SKM-1 treated with dmso at 0.1 percent for 144 hours (cell line): ENCODE measurements around the gene KLHL28.
A peak's percentile ranks its signal among the peaks of the same experiment; 100 is the strongest.

Experiments used
- DNase-seq: peaks from one replicate; lab custom pipeline; 2025; ENCODE audit not compliant: unreplicated experiment; lab: John Stamatoyannopoulos, UW

The KLHL28 gene, protein sequence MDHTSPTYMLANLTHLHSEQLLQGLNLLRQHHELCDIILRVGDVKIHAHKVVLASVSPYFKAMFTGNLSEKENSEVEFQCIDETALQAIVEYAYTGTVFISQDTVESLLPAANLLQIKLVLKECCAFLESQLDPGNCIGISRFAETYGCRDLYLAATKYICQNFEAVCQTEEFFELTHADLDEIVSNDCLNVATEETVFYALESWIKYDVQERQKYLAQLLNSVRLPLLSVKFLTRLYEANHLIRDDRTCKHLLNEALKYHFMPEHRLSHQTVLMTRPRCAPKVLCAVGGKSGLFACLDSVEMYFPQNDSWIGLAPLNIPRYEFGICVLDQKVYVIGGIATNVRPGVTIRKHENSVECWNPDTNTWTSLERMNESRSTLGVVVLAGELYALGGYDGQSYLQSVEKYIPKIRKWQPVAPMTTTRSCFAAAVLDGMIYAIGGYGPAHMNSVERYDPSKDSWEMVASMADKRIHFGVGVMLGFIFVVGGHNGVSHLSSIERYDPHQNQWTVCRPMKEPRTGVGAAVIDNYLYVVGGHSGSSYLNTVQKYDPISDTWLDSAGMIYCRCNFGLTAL

DNA sequence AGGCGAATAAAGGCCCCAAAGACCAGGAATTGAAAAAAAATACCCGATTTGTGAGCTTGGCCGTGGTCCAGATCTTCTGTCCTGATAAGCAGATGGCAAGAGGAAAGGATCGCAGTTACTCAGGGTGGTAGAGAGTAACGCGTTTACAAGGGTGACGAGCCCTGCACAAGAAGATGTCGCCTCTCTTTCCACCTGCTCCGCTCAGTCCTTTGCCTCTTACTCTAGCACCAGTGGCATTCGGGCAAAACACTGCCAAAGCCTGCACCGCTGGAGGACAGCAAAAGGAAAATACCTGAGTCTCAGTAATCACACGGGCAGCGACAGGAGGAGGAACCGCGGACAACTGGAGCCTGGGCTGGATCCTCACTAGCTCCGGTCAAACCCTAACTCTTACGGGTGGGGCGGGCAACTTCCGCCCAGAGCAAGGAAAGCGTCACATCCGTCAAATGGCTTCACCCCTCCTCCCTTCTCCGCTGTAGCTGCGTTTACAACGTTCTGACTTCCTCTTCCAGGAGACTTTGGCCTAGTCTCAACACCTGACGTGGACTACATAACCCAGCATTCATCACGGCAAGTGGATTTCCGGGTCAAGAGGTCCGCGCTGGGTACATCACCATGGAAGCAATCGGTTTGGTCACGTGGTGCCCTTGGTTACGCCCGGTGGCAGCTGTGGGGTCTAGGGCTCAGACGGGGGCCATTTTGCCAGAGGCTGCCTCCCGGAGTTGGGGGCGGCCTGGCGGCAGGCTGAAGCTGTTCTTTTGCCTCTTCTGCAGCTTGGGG, at the start of gene KLHL28, which contains the start of gene TOGARAM1:
Gene KLHL28, minus strand, starts transcription at position 394 of the 780 bp plus-strand sequence. CDS start 16,019 bp downstream, outside the sequence.
Gene TOGARAM1, plus strand, starts transcription at position 637 of the 780 bp plus-strand sequence. CDS start 232 bp downstream, outside the sequence.
- peak; percentile 90 for DNase-seq

DNA sequence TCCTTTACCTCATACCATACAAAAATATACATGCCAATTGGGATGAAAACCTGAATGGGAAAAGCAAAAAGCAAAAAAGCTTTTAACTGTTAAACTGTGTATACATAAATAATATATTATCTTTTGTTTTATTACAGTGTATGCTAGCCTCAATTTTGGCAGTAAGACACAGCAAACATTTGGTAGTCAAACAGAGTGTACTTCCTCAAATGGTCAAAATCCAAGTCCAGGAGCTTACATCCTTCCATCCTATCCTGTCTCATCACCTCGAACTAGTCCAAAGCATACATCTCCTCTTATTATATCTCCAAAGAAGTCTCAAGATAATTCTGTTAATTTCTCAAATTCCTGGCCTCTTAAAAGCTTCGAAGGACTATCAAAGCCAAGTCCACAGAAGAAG, 42.2 kb upstream of the KLHL28 start:
- DNase-seq: no peak

DNA sequence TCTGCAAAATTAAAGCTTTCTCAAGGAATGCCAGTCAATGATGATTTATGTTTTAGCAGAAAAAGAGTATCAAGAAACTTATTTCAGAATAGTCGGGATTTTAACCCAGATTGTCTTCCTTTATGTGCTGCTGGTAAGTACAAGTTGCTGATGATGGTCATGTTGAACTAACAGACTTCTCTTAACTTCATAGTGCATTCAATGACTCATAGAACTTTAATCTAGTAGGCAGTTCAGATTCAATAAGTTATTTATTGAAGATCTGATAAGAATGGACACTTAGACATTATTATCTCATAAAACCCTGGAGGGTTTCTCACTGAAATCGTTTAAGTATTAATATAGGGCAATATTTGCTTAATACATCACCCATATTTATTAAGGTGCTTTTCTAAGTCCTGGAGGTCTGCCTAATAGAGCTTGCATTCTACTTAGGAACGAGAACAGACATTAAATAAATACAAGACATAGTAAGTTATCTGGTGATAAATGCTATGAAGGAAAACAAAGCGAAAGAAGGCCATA, 34.1 kb upstream of the KLHL28 start:
- no peak for DNase-seq

DNA sequence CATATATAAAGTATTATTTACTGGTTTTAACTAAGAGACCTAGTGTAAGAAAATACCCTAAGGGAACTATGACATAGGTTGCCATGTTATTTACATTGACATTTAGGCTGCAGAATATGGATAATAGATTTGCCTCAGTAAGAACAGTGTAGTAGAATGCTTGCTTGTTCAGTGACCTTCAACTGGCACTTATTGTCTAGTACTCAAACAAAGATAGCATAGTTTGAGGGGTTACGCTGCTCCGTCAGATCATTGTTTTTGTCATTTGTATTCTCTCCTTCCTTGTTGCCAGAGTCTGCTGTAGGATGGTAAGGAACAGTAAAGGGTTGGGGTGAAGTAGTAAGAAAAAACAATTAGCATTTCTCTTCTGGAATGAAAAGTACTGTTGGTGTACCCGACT, 33.4 kb upstream of the KLHL28 start:
- DNase-seq: no peak

DNA sequence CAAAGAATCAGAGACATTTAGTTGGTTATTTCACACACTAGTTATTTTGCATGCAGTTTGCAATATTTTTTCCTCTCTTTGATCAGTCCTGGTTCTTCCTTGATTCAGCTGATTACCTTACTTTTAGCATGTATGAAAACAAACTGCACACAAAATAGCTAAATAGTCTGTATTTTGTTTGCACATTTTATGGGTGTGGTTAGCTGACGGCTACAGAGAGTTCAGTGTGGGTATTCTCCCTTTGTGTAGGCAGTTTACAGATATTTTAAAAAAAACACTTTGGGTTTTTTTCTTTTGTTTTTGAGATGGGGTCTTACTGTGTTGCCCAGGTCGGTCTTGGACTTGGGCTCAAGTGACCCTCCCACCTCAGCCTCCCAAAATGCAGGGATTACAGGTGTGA, 28.8 kb upstream of the KLHL28 start:
- no peak for DNase-seq

DNA sequence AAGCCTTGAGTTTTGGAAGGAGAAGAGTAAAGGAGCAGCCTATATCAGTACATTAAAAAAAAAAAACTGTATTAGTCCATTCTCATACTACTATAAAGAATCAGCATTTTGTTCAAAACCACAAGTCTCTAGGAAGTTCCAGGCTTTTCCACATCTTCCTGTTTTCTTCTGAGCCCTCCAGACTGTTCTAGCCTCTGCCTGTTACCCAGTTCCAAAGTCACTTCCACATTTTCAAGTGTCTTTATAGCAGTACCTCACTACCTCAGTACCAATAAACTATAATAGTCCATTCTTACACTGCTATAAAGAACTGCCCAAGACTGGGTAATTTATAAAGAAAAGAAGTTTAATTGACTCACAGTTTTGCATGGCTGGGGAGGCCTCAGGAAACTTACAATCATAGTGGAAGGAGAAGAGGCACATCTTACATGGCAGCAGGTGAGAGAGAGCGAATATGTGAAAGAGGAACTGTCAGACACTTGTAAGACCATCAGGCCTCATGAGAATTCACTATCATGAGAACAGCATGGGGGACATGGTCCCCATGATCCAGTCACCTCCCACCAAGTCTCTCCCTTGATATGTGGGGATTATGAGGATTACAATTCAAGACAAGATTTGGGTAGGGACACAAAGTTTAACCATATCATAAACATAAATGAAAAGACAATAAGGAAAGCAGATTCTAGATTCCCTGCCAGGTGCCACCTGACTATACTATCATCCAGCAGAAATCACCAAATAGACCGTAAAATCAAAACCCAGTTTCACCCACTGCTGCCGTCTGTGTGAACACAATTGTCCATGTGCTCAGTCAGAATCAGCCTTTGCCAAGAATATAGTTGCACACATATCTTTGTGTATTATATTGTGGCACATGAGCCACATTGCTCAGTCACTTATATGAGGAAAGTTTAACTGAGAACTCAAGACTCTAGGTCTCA, 28.0 kb upstream of the KLHL28 start:
- no peak for DNase-seq

DNA sequence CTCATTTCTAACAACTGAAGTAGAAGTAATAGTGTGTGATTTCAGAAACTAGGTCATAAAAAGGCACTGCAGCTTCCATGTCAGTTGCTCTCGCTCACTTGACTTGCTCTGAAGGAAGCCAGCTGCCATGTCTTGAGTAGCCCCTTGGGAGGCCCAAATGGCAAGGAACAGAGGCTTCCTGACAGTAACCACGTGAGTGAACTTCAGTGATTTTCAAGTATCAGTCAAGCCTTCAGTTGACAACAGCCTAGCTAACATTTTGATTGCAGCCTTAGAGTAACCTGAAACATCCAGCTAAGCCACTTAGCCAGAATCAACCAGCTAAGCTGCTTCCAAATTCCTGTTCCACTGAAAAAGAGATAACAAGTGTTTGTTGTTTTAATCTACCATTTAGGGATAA, 26.9 kb upstream of the KLHL28 start:
- DNase-seq: no peak

DNA sequence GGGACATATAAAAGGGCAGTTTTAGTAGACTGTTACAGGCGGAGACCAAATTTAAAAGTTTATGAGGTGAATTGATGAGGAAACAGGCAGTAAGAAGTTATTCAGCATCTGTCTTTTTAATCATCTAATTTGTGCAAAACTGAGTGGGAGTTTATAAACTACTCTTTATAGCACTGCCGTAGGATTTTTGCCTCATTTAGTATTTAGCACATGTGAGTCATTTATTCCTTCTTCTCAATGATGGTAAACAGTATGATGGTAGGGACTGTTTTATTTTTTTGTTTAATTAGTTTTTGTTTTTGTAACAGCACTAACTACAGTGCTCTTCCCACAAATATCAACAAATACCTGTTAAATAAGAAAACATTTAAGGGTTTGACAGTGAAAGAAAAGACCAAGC, 20.8 kb upstream of the KLHL28 start:
- DNase-seq: no peak

DNA sequence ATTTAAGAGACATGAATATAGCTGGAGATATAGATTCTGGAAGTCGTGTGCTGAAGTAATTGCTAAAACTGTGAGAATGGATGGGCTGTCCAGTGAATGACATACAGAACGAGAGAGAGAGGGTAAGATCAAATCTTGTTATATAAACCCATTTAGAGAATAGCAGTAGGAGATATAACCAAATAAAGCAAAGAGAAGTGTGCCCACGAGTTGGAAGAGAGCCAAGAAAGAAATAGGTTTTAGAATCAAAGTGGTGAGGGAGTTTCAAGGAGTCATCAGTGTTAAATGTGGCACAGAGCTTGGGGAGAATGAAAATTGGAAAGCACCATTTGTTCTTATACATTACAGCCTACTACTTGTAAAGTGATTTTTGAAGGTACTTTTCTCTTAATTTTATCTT, 19.5 kb upstream of the KLHL28 start:
- no peak for DNase-seq

DNA sequence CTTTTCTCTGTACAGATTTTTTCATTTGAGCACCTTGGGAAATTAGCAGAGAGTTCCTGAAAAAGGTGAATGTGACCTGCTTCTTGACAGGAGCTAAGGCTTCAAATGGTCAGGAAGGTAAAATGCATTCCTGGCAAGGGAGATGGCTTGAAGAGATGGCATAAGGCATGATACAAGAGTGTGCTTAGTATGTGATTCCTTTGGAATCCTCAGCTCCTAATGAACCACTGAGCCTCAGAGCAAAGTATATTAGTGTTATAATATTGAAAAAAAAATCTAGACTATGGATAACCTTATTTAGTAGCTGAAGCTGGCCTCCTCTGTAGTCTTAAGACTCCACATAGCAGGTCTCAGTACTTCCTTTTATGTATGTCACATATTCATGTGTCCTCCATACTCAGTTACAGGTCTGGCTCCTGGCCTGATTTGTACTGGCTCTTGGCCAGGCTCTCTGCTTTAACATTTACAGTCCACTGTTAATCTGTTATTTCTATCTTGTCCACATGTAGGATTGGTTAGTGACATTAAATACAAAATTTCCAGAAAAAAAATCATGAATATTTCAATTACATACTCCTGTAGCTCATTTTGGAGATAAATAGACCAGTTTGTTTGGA, 18.1 kb upstream of the KLHL28 start:
- DNase-seq: no peak

DNA sequence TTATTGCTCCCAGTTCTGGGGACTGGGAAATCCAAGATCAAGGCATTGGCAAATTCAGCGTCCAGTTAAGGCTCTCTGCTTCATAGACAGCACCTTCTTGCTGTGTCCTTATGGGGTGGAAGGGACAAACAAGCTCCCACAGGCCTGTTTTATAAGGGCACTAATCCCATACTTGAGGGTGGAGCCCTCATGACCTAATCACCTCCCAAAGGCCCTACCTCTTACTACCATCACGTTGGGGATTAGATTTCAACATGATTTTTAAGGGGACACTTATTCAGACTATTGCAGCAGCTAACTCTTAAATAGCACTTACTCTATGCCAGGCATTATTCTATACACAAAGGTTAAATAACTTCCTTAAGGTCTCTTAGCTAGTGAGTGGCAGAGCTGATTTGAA, 17.5 kb upstream of the KLHL28 start:
- DNase-seq: no peak

DNA sequence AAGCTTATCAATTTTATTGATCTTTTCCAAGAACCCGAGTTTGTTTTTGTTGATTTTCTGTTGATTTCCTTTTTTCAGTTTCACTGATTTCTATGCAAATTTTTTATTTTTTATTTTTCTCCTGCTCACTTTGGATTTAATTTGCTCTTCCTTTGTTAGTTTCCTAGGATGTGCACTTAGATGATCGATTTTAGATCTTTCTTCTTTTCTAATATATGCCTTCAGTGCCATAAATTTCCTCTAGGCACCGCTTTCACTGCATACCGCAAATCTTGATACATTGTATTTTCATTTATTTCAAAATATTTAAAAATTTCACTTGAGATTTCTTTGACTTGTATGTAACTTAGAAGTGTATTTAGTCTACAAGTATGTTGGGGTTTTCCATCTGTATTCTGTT, 9.7 kb upstream of the KLHL28 start:
- DNase-seq: no peak

DNA sequence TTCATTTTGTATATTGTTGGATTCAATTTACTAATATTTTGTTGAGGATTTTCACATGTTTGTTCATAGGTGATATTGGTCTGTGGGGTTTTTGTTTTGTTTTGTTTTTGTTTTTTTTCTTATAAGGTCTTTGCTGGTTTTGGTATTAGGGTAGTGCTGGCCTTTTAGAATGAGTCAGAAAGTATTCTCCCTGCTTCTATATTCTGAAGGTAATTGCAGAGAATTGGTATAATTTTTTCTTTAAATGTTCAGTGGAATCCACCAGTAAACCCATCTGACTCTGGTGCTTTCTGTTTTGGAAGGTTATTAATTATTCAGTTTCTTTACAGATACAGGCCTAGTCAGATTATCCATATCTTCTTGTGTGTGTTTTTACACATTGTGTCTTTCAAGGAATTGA, 9.2 kb upstream of the KLHL28 start:
- DNase-seq: no peak

DNA sequence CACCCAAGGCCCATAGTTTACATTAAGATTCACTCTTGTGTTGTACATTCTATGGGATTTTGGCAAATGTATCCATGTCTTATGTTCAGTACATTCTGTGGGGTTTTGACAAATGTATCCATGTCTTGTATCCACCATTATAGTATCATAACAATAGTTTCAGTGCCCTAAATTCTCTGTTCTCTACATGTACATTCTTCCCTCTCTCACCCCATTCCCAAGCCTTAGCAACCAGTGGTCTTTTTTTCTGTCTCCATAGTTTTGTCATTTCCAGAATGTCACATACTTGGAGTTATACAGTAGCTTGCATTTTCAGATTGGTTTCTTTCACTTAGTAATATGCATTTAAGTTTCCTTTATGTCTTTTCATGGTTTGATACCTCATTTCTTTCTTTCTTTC, 7.0 kb upstream of the KLHL28 start:
- no peak for DNase-seq

DNA sequence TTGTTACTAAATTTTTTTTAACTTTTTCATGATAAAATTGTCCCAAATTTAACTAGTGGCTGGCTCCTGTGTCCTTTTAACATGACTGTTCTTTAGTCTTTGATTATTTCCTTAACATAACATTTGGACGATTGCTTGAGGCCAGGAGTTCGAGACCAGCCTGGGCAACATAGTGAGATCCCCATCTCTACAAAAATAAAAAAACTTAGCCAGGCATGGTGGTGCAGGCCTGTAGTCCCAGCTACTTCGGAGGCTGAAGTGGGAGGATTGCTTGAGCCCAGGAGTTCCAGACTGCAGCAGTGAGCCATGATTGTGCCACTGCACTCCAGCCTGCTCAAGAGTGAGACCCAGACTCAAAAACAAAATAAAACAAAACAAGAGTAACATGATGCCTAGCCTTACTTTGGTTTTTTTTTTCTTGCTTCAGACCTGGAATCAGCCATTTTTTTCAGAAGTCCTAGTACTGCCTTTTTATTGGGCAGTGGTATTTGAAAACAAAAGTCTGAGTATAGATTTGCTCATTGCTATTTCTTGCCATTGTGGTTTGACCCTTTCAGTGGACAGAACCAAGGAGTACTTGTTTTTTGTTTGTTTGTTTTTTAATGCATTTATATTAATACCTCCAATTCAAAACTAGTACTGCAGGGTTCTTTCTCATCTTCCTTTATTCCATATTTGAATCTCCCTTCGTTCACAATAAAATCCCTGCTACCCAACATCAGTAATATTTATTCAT, 5.0 kb upstream of the KLHL28 start:
- no peak for DNase-seq

DNA sequence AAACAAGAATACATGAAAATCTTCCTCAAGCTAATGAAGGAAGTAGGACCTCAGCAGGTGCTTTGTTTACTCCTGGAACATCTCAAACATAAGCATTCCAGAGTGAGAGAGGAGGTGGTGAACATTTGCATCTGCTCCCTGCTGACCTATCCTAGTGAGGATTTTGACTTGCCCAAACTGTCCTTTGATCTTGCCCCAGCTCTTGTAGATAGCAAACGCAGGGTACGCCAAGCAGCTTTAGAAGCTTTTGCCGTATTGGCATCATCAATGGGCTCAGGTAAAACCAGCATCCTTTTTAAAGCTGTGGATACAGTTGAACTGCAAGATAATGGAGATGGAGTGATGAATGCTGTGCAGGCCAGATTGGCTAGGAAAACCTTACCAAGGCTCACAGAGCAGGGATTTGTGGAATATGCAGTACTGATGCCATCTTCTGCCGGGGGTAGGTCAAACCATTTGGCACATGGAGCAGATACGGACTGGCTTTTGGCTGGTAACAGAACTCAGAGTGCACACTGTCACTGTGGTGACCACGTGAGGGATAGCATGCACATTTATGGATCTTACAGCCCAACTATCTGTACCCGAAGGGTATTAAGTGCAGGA, 2.1 kb upstream of the KLHL28 start:
- DNase-seq: no peak

DNA sequence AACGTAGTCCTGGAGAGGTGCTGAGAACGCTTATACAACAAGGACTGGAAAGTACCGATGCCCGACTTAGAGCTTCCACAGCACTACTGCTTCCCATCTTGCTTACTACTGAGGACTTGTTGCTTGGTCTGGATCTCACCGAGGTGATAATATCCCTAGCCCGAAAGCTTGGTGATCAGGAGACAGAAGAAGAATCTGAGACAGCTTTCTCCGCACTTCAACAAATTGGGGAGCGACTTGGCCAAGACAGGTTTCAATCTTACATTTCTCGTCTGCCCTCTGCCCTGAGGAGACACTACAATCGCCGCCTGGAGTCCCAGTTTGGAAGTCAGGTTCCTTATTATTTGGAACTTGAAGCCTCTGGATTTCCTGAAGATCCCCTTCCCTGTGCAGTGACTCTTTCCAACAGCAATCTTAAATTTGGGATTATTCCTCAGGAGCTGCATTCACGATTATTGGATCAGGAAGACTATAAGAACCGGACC, 1.3 kb upstream of the KLHL28 start:
- no peak for DNase-seq

DNA sequence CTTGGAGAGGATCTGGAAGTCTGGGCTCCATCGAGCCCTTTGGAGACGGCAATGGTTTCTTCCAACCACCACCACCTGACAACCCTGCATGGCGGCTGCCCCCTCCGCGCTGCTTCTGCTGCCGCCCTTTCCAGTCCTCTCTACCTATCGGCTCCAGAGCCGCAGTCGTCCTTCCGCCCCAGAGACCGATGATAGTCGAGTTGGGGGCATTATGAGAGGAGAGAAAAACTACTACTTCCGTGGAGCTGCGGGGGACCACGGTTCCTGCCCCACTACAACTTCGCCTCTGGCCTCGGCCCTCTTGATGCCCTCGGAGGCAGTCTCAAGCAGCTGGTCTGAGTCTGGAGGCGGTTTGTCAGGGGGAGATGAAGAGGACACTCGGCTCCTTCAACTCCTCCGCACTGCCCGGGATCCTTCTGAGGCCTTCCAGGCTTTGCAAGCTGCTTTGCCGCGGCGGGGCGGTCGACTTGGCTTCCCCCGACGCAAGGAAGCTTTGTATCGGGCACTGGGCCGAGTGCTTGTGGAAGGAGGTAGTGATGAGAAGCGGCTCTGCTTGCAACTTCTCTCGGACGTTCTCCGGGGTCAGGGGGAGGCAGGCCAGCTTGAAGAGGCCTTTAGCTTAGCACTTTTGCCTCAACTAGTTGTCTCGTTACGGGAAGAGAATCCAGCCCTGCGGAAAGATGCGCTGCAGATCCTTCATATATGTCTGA, 742 bp upstream of the KLHL28 start:
- DNase-seq: no peak
